ENCODE results near the gene USP36.

Gene USP36

GRCh38 chr17:78812855-78813254, 27.8 kb downstream of the USP36 start:
- no peaks in the 10 kb centered on the region for H3K27me3 ChIP-seq (replicated peaks; ENCODE audit: insufficient read depth, low read length)
- H3K4me2 ChIP-seq (ENCODE audit: low read depth, low read length) = no peak overlapping the region
- no peak for TF ChIP-seq CTCF (IDR thresholded peaks at IDR 0.05; ENCODE audit: low read length)
- no peak for TF ChIP-seq EZH2phosphoT487 (IDR thresholded peaks at IDR 0.05; ENCODE audit: low read length)
- no peak for TF ChIP-seq EZH2 (optimal IDR thresholded peaks at IDR 0.05; ENCODE audit: low read depth, low read length)
- H3K79me2 ChIP-seq (ENCODE audit: low read length) = peaks cover 39% of the 10 kb centered on the region
- no peaks in the 10 kb centered on the region for H4K20me1 ChIP-seq (ENCODE audit: insufficient read depth, low read length)
- no peak overlapping the region for H3K4me3 ChIP-seq (ENCODE audit: low read length)
- H3K4me1 ChIP-seq (ENCODE audit: low read length) = peaks cover 11% of the 10 kb centered on the region
- H3K36me3 ChIP-seq (replicated peaks; ENCODE audit: insufficient read depth, low read length) = peaks cover 39% of the 10 kb centered on the region
- no peaks in the 10 kb centered on the region for H3K9me3 ChIP-seq (replicated peaks; ENCODE audit: insufficient read depth, low read length)
- H3K9me2 ChIP-seq (replicated peaks; ENCODE audit: insufficient read depth, low read length) = no peaks in the 10 kb centered on the region
- no peak for DNase-seq
- H2AFZ ChIP-seq (ENCODE audit: low read length) = no peak overlapping the region
- H3F3A ChIP-seq (ENCODE audit: insufficient read depth, low read length) = peaks cover 13% of the 10 kb centered on the region
- H3K27ac ChIP-seq (ENCODE audit: low read length) = no peak overlapping the region
- H3K9ac ChIP-seq (ENCODE audit: low read length) = no peak overlapping the region

- no peaks in the 10 kb centered on the region for H3K4me1 ChIP-seq (ENCODE audit: low read length)
- H3K4me3 ChIP-seq (ENCODE audit: low read length) = no peak overlapping the region
- H3K4me2 ChIP-seq (ENCODE audit: low read depth, low read length) = no peak overlapping the region
- H3K79me2 ChIP-seq (ENCODE audit: low read length) = peaks cover 37% of the 10 kb centered on the region
- H3K9me3 ChIP-seq (replicated peaks; ENCODE audit: insufficient read depth, low read length) = no peaks in the 10 kb centered on the region
- no peak overlapping the region for H3K9ac ChIP-seq (ENCODE audit: low read length)
- no peaks in the 10 kb centered on the region for H3F3A ChIP-seq (ENCODE audit: insufficient read depth, low read length)
- no peaks in the 10 kb centered on the region for H3K9me2 ChIP-seq (replicated peaks; ENCODE audit: insufficient read depth, low read length)
- TF ChIP-seq EZH2 (optimal IDR thresholded peaks at IDR 0.05; ENCODE audit: low read depth, low read length) (no peak), EZH2phosphoT487 (IDR thresholded peaks at IDR 0.05; ENCODE audit: low read length) (no peak), CTCF (IDR thresholded peaks at IDR 0.05; ENCODE audit: low read length) (no peak)
- peaks cover 22% of the 10 kb centered on the region for H3K36me3 ChIP-seq (replicated peaks; ENCODE audit: insufficient read depth, low read length)
- no peaks in the 10 kb centered on the region for H4K20me1 ChIP-seq (ENCODE audit: insufficient read depth, low read length)
- no peak for DNase-seq
- no peak overlapping the region for H2AFZ ChIP-seq (ENCODE audit: low read length)
- H3K27ac ChIP-seq (ENCODE audit: low read length) = no peak overlapping the region
- no peaks in the 10 kb centered on the region for H3K27me3 ChIP-seq (replicated peaks; ENCODE audit: insufficient read depth, low read length)
Observed at GRCh38 chr17:78808163-78808562, 32.5 kb downstream of the USP36 start.

GRCh38 chr17:78806451-78806850, 34.2 kb downstream of the USP36 start:
- H3K4me1 ChIP-seq (ENCODE audit: low read length) = no peaks in the 10 kb centered on the region
- no peak overlapping the region for H3K4me3 ChIP-seq (ENCODE audit: low read length)
- H3K9ac ChIP-seq (ENCODE audit: low read length) = no peak overlapping the region
- no peaks in the 10 kb centered on the region for H3K9me3 ChIP-seq (replicated peaks; ENCODE audit: insufficient read depth, low read length)
- H3K27ac ChIP-seq (ENCODE audit: low read length) = no peak overlapping the region
- H4K20me1 ChIP-seq (ENCODE audit: insufficient read depth, low read length) = no peaks in the 10 kb centered on the region
- H3F3A ChIP-seq (ENCODE audit: insufficient read depth, low read length) = no peaks in the 10 kb centered on the region
- no peaks in the 10 kb centered on the region for H3K9me2 ChIP-seq (replicated peaks; ENCODE audit: insufficient read depth, low read length)
- H3K36me3 ChIP-seq (replicated peaks; ENCODE audit: insufficient read depth, low read length) = peaks cover 17% of the 10 kb centered on the region
- no peaks in the 10 kb centered on the region for H3K27me3 ChIP-seq (replicated peaks; ENCODE audit: insufficient read depth, low read length)
- no peak for DNase-seq
- H2AFZ ChIP-seq (ENCODE audit: low read length) = no peak overlapping the region
- no peak for TF ChIP-seq CTCF (IDR thresholded peaks at IDR 0.05; ENCODE audit: low read length)
- TF ChIP-seq EZH2 (optimal IDR thresholded peaks at IDR 0.05; ENCODE audit: low read depth, low read length) = no peak
- no peak for TF ChIP-seq EZH2phosphoT487 (IDR thresholded peaks at IDR 0.05; ENCODE audit: low read length)
- H3K79me2 ChIP-seq (ENCODE audit: low read length) = peaks cover 49% of the 10 kb centered on the region
- no peak overlapping the region for H3K4me2 ChIP-seq (ENCODE audit: low read depth, low read length)
